Breast epithelium (tissue), 3 donors: ENCODE measurements around the gene PRKAR2A.

Experiments
- POLR2A ChIP-seq: fragments of 450-650 bp; IDR thresholded peaks from one replicate; pipeline ENCODE4 v1.6.1; 2016; ENCODE audit warnings: antibody characterized with exemption, mild to moderate bottlenecking, moderate library complexity
- POLR2AphosphoS5 ChIP-seq, 3 donors: sonication (generic); formaldehyde crosslinking; IDR thresholded peaks; one replicate each; pipeline ENCODE4 v1.6.1; 2017; ENCODE audit warnings: antibody characterized with exemption in 3 of 3
- TF ChIP-seq, protein P1 (sequence below), 3 donors: fragments of 450-650 bp; IDR thresholded peaks; one replicate each; pipeline ENCODE4 v1.5.1; 2016 to 2017; ENCODE audit warnings: antibody characterized with exemption in 3 of 3, mild to moderate bottlenecking in 3 of 3, moderate library complexity in 3 of 3

DNA sequence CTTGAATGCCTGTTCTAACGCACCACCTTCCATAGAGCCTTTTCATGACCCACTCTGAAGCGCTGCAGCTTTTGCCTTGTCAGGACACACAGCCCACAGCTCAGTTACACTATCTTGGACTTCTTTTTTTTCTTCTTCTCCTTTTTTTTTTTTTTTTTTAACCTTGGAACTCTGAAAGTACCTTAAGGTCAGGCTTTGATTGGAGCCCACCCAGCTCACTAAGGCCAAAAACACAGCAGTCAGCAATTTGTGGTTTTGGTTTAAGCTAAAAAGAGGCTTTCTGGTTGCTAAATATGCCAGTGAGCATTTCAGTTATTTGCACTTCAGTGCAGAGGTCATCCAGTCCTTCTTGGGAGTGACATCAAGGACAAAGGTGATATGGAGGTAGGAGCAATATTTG, 49.3 kb upstream of the PRKAR2A start:
- TF ChIP-seq, protein P1, sequence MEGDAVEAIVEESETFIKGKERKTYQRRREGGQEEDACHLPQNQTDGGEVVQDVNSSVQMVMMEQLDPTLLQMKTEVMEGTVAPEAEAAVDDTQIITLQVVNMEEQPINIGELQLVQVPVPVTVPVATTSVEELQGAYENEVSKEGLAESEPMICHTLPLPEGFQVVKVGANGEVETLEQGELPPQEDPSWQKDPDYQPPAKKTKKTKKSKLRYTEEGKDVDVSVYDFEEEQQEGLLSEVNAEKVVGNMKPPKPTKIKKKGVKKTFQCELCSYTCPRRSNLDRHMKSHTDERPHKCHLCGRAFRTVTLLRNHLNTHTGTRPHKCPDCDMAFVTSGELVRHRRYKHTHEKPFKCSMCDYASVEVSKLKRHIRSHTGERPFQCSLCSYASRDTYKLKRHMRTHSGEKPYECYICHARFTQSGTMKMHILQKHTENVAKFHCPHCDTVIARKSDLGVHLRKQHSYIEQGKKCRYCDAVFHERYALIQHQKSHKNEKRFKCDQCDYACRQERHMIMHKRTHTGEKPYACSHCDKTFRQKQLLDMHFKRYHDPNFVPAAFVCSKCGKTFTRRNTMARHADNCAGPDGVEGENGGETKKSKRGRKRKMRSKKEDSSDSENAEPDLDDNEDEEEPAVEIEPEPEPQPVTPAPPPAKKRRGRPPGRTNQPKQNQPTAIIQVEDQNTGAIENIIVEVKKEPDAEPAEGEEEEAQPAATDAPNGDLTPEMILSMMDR (IDR thresholded peaks at IDR 0.05): no peak
- TF ChIP-seq POLR2A (no peak), POLR2AphosphoS5 (IDR thresholded peaks at IDR 0.05) (no peak)
